Activated CD8-positive, alpha-beta memory T cell treated with anti-CD3 and anti-CD28 coated beads for 24 hours (primary cell): ENCODE results near the gene IL16.
A peak's percentile ranks its signal among the peaks of the same experiment; 100 is the strongest.

Experiments used
- DNase-seq: peaks from one replicate; pipeline ENCODE4 v3.0.0-alpha.2; 2020

IL16 gene

GRCh38 chr15:81296673-81297072 lies 100.0 kb downstream of the IL16 start:
- DNase-seq = peak; percentile 84

DNA sequence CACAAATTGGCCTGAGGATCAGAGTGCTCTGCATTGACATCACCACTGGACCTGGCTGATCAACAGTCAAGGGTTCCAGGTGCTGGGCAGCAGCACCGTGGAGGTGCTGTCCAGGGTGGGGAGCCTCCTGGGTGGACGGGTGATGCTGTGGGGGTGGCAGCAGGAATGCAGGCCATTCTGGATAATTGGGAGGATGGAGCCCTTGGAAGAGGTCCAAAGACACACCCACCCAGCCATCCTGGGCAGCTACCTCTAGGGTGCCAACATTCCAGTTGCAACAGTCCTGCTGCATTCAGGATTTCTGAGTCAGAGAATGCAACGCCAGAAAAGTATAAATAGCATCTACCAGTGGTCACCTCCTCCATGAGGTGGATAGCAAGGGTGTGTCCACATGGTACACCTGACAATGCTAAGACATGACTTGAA lies 100.5 kb downstream of the IL16 start:
- DNase-seq = no peak

- no peak for DNase-seq
These were observed 101.2 kb downstream of the IL16 start for GRCh38 chr15:81297603-81298575.

GRCh38 chr15:81298611-81299010 lies 101.9 kb downstream of the IL16 start:
- no peak for DNase-seq

GRCh38 chr15:81299156-81299555 lies 102.5 kb downstream of the IL16 start:
- no peak for DNase-seq

DNA sequence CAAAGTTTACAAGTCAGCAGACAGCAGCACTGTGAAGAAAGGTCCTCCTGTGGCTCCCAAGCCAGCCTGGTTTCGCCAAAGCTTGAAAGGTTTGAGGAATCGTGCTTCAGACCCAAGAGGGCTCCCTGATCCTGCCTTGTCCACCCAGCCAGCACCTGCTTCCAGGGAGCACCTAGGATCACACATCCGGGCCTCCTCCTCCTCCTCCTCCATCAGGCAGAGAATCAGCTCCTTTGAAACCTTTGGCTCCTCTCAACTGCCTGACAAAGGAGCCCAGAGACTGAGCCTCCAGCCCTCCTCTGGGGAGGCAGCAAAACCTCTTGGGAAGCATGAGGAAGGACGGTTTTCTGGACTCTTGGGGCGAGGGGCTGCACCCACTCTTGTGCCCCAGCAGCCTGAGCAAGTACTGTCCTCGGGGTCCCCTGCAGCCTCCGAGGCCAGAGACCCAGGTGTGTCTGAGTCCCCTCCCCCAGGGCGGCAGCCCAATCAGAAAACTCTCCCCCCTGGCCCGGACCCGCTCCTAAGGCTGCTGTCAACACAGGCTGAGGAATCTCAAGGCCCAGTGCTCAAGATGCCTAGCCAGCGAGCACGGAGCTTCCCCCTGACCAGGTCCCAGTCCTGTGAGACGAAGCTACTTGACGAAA lies 103.1 kb downstream of the IL16 start:
- no peak for DNase-seq

- peak; percentile 60 for DNase-seq
These were observed 104.7 kb downstream of the IL16 start for GRCh38 chr15:81301385-81301784.

DNA sequence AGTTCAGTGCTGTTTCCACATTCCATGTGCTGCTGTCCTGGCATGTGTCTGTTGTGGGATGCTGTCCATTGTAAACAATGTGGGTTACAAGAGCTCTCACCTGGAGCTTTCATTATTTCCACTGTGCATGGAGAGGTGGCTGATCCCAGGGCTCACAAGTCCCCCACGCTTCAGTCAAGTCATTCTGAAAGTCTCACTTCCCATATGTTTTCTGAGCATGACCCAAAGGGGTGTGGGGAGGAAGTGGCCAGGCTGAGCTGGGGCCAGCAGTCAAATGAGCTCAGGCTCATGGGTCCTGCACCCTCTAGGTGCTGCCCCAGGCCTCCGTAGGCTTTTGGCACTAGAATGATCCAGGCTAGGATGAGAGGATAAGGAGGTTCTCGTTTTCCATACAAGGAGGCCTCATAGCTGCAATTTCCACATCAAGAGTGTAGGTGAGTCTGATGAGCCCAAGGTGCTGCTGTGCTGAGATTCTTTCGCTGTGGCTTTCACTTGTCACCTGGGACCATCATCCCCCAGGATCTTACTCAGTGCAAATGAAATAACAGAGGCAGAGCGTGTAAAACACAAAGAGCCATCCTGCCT lies 105.2 kb downstream of the IL16 start:
- DNase-seq = peak; percentile 77

DNA sequence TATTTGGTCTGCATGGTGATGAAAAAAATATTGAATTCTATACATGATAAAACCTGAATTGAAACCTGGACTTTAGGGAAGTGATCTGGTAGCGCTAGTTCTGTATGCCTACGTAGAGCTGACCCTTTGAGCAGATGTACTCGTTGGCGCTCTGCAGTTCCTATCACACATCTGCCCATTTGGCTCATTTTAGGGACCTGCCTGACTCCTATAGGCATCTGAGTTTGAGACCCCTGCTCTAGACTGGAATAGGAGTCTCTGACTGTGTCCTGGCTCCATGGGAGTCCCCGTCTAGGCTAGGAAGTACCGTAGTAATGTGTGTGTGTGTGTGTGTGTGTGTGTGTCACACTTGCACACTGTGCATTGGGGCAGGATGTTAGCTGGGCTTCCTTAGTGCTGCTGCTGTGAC lies 106.0 kb downstream of the IL16 start:
- DNase-seq = no peak

- DNase-seq = peak; percentile 59
These were observed 106.9 kb downstream of the IL16 start for GRCh38 chr15:81303244-81304225.

DNA sequence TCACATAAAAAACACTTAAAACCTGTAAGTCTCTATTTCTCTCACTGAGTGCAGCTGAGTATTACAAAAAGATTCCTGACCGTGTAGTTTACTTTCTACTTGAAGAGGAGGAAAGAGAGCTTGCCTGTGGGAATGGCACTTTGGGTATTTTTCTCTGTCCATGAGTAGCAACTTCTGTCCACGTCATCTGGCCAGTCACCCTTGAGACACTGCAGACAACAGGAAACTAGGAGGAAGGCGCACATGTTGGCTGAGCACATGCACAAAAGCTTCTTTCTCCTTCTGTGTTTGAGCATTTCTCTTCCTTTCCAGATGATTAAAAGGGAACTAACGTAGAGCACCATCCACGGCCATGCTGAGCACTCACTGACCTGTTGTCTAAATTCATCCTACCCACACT lies 107.5 kb downstream of the IL16 start:
- DNase-seq = peak; percentile 58

DNA sequence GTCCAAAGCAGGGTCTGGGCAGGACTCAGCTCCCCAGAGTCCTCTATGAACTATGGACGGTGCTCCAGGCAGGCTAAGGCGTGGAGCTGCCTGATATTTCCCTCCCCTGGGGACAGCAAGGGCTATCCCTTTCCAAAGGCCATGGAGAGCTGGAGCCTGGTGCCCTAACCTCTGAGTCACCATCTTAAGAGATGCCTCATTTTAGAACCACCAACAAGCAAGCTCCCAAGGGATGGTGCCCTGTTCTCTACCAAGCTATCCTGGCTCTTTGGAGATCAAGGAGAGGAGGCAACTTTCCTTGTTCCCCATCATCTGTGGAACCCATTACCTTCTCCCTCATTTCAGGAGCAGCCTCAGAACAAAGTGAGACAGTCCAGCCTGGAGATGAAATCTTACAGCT lies 111.6 kb downstream of the IL16 start:
- DNase-seq = no peak

- DNase-seq = no peak
These were observed 113.2 kb downstream of the IL16 start for GRCh38 chr15:81309647-81310450.

- DNase-seq = no peak
These were observed 113.8 kb downstream of the IL16 start for GRCh38 chr15:81310480-81310879.

- no peak for DNase-seq
These were observed 115.2 kb downstream of the IL16 start for GRCh38 chr15:81311752-81312464.

GRCh38 chr15:81312790-81313543 lies 116.3 kb downstream of the IL16 start:
- DNase-seq = no peak

DNA sequence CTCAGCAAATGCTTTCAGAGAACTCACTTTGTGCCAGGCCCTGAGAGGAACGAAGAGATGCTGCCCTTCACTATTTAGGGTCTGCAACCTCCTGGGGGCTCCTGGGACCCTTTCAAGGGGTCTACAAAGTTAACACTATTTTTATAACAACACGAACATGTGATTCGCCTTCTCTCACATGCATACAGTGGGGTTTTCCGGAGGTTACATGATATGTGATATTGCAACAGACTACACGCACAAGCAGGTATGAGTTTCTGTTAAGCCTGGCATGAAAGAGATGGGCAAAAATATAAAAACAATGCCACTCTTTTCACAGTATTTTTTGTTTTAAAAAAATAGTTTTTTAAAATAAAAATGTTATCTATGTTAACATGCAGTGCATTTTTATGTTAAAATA lies 117.0 kb downstream of the IL16 start:
- no peak for DNase-seq

- DNase-seq = no peak
These were observed 117.7 kb downstream of the IL16 start for GRCh38 chr15:81314378-81314777.

GRCh38 chr15:81315452-81316175 lies 118.9 kb downstream of the IL16 start:
- DNase-seq = no peak
